Caki2 (cell line): ENCODE measurements around the gene TMEM156. TPM values are rescaled to one million over a fixed set of nuclear protein-coding genes. Genes with fewer than 3 reads are reported as not detected.

ENCODE experiments used
- DNase-seq: peaks from one replicate; pipeline ENCODE4 v3.0.0-alpha.2; 2015; ENCODE audit warnings: low read depth
- in situ Hi-C: cut with HindIII; loops from 2 replicates; pipeline ENCODE4 v1.10.0; 2016; ENCODE audit warnings: low sequenced_read_pairs, low pct_unique_long_range_greater_than_20kb, mixed read lengths
- total RNA-seq: library from RNA; depleted of rRNA; stranded (reverse); fragments of >200 nt; shearing (Covaris generic); gene quantifications from 2 replicates; pipeline ENCODE4 v1.2.3, GENCODE V29; 2014; ENCODE audit warnings: low replicate concordance; rRNA removed

TMEM156 gene
- total RNA-seq, 1 experiment from 2014 or later, result 40.0 TPM

DNA sequence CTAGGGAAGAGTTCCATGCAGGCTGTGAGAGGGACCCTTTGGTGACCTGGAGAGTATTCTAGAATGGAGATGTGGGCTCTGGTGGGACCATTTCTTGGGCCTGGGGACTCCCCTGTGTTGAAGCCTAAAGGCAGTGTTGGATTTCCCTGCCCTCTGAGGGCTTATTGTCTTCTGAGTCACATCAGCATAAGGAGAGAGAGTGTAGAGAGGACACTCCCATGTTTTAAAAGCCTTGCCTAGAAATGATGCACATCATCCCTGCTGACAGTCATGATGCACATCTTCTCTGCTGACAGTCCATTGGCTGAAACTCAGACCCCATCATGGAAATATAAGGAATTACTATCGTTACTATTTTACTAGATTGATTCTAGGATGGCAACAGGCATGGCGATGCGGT is 112.7 kb downstream of the TMEM156 start:
- no peak for DNase-seq
- in situ Hi-C loops, result no loop called here

DNA sequence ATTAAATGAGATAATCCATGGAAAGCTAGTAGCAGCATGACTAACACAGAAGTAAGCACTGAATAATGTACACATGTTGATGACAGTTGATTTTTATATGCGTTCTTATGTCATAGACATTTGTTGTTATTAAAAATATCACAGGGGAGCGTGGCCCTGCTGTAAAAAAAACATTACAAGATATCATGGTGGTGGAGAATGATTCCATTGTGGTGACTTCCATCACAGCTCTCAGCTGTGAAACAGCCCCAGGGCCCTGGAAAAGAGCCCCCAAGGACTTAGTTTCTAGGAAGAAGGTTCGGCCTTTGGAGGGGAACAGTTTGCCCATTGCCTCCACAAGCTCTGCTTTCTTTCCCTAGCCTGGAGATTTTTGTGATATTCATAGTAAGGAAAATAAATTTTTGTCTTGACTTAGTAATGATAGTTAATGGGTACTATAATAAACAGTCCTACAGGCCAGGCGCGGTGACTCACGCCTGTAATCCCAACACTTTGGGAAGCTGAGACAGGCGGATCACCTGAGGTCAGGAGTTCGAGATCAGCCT is 114.7 kb downstream of the TMEM156 start:
- in situ Hi-C loops, result no loop called here
- DNase-seq, result peak; percentile 7

Other genes starting within 250 kb of the TMEM156 start
- gene TLR10, start 249.4 kb downstream of the TMEM156 start, total RNA-seq, result not detected in 2 replicates
- 1.5 and 3.9 TPM in 2 replicates for gene TLR1, start 227.6 kb downstream of the TMEM156 start, total RNA-seq
- gene TLR6, start 175.6 kb downstream of the TMEM156 start, total RNA-seq, result 0.96 and 6.2 TPM in 2 replicates
- 63.7 and 79.7 TPM in 2 replicates for gene FAM114A1, start 164.6 kb downstream of the TMEM156 start, total RNA-seq
- 73.7 and 86.1 TPM in 2 replicates for gene KLHL5, start 29.8 kb upstream of the TMEM156 start, total RNA-seq
- 7.8 and 21.4 TPM in 2 replicates for gene WDR19, start 150.1 kb upstream of the TMEM156 start, total RNA-seq